ENCODE results near the gene TJP1.
"Not testable (repeated sequence)": the region's sequence is repeated elsewhere in the genome, so short reads cannot be mapped to it uniquely, and the experiment has no call there.

Gene TJP1

DNA sequence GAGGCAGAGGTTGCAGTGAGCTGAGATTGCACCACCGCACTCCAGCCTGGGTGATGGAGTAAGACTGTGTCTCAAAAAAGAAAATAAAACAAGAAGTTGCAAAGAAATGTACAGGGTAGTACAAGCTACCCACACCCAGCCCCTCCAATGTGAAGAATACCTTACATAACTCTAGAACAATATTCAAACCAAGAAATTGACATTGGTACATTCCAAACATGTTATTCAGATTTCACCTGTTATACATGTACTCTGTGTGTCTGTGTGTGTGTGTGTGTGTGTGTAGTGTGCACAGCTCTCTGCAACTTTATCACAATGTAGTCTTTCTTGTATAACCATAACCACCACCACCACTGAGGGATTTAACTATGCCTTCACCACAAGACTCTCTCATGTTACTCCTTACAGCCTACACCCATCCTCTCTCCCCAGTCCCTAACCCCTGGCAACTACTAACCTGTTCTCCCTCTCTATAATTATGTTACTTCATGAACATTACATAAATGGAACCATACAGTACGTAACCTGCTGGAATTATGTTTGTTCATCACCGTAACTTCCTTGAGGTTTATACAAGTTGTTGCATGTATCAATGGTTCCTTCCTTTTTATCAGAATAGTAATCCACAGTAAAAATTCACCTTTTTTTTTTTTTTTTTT is 16.2 kb upstream of the TJP1 start:
- DNase-seq: no peak

DNA sequence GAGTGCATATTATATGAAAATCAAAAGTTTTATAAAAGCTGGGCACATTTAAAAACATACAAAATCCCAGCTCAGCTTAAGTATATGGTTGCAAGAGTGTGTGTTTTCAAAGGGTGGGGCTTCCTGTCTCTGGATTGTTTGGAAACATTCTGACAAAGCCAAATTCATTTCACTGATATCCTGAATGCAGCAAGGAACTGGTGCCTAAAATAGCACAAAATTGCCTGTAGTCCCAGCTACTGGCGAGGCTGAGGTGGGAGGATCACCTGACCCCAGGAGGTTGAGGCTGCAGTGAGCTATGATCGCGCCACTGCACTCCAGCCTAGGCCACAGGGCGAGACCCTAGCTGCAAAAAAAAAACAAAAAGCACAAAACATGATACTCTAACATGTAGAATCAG is 13.0 kb upstream of the TJP1 start:
- no peak for DNase-seq

DNA sequence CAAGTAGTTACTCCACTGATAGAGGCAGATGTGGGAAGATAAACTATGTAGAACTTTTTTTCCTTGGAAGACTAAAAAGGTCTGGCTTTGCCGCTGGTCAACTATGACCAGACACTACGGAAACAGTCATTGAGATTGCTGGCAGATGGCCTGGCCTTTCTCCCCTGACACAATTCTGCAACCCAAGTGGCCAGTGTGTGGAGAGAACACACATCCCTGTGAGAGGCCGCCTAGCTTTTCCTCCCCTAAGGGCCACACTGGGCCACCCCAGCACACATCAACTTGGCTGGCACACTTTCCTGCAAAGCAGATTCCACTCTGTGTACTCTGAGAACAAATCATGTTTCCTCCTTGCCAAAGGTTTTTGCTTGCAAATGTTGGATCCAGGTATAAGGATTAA is 10.4 kb upstream of the TJP1 start:
- no peak for DNase-seq

DNA sequence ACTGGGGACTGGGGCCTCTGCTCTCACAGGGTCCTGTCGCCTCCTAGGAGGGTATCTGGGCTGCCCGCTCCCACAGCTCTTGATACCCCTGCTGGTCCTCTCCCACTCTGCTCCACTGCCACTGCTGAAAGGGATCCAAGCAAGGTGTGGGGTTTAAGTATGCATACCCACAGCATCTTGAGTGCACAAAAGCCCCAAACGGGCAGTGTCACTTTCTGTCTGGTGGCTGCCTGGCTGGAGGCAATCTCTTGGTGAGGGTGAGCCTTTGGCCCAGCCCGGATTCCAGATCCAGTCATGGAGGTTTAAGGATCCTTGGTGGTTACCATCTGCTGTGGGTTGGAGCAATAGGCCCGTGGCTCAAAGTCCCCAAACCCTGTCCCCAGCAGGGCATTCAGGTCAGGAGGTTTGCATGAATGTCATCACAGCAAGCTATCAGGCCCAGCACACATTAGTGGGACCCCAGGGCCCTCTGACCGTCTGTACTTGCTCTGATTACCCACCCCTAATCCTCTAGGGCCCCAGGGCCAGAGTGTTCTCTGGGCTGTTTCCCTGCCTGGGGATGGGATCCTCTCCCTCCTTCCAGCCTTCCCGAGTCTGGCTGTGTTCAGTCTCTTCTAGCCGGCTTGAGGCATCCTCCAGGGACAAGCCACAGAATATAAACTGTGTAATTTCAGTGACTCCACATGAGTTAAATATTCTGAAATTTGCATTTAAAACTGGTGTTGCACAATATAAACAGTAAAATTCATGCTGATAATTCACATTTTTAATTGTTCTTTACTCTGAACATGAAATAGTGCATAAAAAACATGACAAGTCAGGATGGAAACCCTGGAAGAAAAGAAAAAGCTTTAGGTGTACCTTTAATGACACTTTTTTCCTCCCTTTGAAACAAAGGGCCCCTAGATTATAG is 4.9 kb upstream of the TJP1 start:
- no peak for DNase-seq

DNA sequence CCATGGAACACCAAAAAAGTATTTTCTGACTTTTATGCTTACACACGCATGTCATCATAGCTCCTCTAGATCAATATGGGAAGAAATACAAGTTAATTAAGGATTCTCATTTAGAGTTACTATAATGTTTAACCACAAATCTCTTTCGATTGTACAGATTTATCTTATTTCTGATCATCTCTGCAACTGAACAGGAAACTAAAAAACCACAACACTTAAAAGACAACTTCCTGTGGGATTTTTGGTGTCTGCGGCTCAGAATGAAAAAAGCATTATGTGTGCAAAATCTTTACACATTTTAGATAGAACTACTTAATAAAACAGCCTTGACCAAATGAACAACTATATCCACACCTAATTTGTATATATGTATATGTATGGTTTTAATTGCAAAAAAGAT is 3.0 kb upstream of the TJP1 start:
- DNase-seq: no peak

DNA sequence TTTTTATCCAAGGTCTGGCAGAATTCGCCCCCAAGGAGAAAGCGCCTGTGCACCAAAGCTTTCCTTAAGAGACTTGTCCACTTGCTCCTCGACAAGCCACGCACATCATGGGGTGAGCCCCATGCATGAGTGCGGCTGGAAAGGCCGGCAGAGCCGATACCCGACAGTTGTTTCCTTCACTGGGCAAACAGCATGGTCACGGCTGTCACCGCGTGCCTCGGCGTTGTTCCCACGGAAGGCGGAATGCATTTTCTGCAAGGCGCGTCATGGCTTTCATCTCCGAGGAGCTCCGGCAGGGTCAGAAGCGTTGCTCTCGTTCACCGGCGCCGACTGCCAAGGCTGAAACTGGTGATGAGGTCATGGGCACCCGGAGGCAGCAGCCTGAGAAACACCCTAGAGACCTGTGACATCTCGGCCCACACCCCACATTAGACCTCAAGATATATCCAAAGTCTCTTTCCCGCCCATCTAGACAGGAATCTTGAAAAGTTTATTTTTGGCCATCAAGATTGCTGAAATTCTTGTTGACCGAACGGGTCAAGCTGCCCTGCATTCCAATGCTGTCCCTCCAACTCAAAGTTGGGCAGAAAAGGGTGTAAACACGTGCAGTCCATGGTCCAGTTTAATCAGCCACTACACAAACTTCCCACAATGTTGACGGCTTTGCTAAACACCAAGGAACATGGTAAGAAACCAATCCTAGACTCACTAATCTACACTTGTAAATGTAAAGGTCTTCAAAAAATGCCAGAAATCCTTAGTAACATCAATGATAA is 604 bp upstream of the TJP1 start:
- no peak for DNase-seq

DNA sequence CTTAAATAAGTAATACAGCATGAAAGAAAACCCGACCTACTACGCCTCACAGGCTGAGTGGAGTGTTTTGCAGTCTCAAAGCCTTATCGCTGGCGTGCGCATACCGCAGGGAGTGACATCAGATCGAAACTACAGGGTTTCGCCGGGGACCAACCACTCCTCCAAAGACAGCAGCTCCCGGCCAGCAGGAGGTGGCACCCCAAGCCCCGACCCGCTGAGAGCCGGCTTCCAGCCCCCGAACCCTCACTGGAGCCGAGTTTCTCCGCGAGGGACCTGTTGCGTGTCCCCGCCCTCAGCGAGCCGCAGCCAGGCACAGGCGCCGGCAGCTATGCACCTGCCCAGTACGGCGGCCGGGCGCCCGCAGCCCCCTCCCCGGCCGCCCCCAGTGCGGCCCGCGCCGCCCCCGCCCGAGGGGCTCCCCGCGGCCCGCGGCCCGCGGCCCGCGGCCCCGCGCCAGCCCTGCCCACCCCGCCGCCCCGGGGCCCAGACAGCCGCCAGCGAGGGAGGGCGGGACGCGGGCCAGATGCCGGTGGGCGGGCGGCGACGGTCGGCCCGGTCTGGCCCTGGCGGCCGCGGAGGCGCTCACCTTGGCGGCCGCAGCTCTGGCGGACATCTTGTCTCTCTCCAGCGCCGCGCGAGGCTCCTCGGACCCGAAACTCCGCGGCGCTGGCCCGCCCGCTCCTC is 710 bp downstream of the TJP1 start:
- DNase-seq: peak; percentile 23

DNA sequence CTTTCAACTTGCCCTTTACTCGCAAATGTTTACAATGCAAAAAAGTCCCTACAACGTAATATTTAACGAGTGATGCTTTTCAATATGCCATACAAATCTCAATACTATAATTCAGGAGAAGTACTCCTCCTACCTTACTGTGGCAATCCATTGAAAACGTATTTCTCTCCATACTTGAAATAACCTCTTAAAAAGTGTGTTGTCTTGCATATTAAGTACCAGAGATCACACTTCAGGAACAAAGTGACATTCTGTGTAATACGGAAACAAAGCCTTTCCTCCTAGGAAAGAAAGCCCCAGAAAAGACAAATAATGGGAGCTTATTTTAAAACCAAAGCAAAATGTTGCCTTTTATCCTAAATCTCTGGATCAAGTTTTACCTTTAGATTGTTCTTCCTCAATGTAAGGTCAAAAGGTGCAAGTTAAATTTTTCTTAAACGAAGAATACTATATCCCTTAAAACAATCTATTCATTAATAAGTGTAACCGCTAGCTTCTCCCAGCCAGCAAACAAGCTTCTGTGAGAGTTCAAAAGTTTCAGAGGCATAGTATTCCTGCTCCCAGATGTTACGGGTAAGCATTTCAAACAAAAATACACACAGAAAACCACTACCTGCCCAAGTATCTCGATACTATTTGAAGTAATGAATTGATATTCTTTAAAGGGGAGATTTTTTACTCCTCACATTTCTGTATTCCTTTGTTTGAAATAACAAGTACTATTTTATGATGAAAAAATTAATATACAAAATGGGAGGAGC is 1.7 kb downstream of the TJP1 start:
- no peak for DNase-seq

DNA sequence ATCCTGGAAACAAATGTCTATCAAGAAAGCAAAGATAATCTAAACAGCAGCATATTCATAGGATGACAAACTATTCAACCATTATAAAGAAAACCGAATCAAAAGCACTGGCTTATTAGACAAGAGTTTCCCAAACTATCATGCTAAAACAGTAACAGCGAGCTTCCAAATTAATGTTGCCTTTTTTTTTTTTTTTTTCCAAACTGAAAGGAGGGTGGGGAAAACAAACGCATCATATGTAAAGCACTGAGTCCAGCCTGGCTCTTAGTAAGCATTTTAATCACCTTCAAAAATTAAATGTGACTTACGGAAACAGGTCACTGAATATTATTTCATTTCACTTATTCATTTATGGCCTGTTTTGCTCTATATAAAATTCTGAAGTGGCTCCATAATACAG is 2.3 kb downstream of the TJP1 start:
- DNase-seq: no peak

DNA sequence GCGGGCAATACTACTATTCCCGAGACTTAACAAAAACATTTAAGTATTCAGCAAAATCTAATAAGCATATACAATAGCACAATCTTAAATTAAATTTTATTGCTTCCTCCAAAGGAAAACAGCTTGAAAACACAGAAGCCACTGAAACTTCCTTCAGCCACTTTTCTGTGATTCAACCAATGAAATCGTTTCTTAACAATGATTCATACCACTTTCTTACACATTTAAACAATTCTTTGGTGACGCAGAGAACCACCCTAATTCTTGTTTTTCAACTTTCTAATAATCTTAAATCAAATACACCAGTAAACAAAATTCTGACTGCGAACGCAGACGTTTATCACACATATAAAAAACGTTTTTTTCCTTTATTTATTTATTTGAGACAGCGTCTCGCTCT is 4.1 kb downstream of the TJP1 start:
- no peak for DNase-seq

DNA sequence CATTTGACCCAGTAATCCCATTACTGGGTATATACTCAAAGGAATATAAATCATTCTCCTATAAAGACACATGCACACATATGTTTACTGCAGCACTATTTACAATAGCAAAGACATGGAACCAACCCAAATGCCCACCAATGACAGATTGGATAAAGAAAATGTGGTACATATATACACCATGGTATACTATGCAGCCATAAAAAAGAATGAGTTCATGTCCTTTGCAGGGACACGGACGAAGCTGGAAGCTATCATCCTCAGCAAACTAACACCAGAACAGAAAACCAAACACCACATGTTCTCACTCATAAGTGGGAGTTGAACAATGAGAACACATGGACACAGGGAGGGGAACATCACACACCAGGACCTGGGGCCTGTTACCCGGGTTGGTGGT is 4.8 kb downstream of the TJP1 start:
- not testable (repeated sequence) for DNase-seq

DNA sequence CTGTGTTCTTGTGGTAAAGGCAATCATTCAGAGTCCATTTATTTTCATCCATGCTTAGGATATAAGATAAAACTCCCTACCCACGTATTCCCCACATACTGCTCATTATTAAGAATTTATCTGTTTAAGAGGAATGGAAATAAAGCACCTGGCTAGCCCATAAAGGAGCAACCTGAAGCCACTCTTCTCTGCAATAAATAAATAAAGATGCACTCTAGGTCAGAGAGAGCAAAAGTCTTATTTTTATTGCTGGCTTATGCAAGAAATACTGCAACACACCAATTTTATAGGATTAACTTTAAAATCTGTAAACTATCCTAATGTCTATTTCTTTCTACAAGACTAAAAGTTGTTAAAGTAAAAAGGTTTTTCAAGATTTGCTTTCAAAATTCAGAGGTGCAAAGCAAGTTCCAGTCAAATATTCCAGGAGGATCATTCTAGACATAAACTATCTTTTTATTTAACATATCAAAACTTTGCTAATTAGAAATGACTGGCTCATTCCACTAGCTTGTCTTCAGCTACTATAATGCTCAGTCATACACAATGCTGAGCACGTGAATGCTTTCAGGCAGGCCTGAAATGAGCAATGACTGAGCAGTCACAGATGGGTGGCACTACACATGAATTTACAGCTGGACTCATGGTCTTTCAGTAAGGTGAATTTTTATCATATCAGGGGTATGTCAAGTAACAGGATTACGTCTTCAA is 7.1 kb downstream of the TJP1 start:
- no peak for DNase-seq

DNA sequence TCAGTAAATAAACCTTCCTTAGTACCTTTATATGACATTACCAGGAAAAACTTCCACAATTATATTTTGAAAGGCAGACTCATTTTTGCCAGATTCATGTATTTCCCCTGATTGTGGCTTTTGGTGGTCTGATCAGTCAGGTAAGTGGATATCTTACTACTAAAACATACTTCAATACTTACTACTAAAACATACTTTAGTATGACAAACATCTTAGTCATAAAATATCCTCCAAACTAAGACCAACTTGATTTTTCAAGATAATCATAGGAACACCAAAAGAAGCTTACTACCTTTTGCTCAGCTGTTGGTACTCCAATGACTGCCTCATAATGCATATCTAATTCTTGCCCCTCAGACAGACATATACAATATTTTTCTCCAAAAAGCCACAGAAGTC is 9.3 kb downstream of the TJP1 start:
- no peak for DNase-seq

DNA sequence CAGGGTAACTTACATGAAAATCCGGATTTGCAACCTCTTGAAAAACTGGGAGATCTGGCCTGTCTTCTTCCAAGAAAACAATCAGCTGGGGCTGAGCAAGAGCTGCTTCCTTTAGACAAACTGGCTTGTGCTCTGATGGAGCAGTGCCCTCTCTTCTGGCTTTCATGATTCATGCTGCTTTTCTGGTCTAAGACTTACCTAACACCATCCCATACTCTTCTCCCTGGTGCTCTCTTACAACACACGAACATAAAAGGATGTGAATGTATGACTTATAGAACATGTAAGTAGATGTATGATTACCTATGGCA is 9.9 kb downstream of the TJP1 start:
- DNase-seq: no peak

DNA sequence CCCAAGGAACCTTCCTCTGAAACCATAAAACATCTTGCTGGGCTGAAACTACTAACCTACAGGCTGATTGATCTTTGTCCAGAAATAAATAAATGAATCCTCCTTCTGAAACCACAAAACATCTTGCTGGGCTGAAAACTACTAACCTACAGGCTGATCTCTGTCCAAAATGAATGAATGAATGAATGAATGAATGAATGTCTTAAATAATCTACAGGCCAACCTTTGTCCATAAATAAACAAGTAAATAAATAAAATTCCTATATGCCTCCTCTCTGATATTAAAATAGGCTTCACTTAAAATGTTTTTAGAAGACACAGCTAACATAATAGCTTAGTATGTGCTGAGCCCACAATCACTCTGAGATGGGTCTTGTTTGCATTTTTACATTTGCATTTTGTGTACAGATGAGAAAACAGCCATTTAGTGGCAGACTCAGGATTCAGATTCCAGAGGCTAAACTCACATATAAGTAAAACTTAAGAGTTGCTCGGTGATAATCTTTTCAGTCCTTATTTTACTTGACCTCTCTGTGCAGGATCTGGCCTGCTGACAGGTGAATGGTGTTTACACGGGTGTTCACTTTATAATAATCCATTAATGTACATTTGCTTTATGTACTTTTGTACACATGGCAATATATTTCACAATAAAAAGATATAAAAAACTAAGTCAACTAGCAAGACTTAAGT is 10.4 kb downstream of the TJP1 start:
- DNase-seq: no peak

DNA sequence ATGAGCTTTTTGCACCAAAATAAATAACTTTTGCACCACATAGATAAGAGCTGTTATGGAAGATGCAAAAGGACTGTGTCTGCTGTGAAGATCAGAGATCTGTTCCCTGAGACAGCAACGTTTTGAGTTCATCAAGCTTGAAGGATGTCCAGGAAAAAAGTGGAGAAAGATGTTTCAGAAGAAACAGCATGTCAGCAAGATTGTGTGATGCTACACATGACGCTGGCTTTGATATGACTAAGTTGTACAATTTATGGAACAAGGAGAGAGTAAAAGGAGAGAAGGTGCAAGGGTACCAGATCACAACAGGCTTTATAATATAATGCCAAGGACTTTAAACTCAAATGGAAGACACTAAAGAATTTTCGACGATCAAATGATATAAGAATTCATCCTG is 16.6 kb downstream of the TJP1 start:
- no peak for DNase-seq

DNA sequence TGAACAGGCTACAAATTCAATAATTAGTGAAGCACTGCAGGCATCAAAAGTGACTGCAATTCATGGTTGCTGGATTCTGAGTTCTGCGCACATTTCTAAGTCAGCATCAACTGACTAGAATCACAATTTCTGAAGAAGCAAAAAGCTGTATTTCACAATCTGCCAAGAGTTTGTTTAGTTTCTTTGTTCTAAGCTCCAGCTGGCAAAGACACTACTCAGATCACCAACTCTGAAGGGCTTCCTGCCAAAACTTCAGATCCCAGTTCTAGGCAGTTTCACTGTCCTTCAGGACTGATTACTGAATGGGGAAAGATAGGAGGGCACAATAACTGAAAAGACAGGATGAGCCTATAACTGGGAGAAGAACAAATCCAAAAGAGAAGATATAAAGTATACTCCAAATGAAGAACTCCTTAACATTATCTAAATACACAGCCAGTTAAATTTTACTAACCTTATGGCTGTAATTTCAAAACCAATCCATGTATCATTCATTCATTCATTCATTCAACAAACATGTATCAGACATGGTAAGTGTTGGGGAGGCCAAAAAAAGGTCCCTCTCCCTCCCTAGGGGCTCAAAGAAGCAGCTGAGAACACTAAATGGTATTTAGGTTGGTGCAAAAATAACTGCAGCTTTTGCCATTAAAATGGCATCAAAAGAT is 17.1 kb downstream of the TJP1 start:
- DNase-seq: no peak

DNA sequence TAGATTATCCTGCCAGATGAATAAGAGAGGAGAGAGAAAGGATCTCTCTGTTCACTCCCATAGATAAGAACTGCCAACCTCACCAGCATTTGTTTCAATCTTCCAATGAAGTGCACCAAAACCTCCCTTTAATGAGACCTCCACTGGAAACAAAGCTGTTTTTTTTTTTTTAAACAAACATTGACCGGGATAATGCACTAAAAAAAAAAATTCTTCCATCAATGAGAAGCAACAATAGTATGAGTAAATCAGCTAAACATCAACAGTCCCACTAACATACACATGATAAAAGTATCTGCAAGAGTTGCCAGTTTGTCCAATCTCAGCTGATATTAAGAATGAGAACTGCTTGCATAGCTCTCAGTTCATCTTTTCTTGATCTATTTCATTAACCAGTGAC is 19.9 kb downstream of the TJP1 start:
- no peak for DNase-seq

DNA sequence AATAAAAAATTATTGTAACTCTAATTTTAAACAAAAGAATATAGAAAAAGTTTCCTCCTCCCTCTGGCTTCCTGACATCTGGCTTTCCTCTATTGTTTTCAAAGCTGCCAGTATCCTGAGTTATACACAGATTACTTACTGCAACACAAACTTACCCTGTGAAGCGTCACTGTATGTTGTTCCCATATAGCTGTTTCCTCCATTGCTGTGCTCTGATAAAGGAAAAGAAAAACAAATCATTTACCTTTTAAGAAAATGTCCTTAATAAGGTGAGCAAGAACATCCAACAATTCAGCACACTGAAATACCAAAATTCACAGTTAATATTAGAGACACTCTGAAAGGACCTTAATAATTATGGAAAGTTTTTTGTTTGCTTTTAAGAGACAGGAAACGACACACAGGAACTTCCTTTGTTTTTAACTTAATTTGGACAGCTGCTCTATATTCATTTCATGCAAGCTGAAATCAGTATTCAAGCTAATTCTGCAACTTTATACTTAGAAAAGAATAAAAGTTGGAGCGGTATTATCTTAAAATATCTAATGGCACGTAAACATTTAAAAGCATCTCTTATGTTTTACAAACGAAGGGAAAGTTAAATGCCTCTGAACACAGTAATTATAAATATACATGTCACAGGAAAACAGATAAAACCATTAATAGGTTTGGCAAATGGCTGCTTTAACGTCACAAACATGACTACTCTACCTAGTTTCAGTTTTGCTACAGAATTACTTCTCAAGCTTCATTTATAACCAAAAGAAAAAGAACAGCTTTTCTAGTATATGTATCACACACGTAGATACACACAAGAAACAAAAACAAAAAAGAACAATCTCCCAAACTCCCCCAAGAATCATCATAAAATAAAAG is 21.5 kb downstream of the TJP1 start:
- no peak for DNase-seq

DNA sequence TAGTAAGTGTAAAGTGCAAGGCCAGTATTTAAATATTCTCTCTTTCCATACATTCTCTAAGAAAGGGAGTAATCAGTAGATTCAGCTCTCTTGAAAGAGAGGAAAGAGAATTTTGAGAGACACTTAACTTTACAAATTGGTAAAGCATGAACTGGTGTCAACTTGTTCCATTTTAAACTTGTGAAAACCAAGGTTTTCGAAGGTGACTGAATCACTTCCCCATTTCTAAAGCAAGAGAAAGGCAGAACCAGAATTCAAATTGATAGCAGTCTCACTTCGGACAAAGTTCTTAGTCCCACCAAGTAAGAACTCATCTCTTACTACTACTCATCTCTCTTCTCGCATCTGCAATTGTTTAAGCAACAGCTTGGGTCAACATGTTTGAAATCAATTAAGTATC is 22.4 kb downstream of the TJP1 start:
- DNase-seq: no peak
